SU-DHL-6 (cell line): ENCODE data around the gene TMEM151A.

Source experiments
- H2AFZ ChIP-seq: fragments of 200-600 bp; sonication (generic); 2 replicates; pipeline ENCODE4 v1.6.1; 2014; ENCODE audit warnings: low read depth, mild to moderate bottlenecking, moderate library complexity, mixed read lengths, antibody characterized with exemption, low read length; ENCODE audit not compliant: severe bottlenecking
- H3F3A ChIP-seq: fragments of 200-600 bp; shearing (Covaris generic); 2 replicates; pipeline ENCODE4 v1.6.0; 2016; ENCODE audit warnings: antibody characterized with exemption, mild to moderate bottlenecking; ENCODE audit not compliant: insufficient read depth
- H3K27ac ChIP-seq: fragments of 200-600 bp; sonication (generic); 2 replicates; pipeline ENCODE4 v1.5.1; 2016; ENCODE audit warnings: low read depth, mild to moderate bottlenecking, low read length, moderate library complexity, mixed read lengths
- H3K27me3 ChIP-seq: fragments of 200-600 bp; sonication (generic), shearing (Covaris generic); 2 replicates; pipeline ENCODE4 v1.6.0; 2014; ENCODE audit warnings: mild to moderate bottlenecking, low read length
- H3K36me3 ChIP-seq: fragments of 200-600 bp; sonication (generic); 2 replicates; pipeline ENCODE4 v1.6.1; 2014; ENCODE audit warnings: mild to moderate bottlenecking, low read length, mixed read lengths
- H3K4me2 ChIP-seq: fragments of 300-600, 200-600 bp; shearing (Covaris generic), sonication (generic); 2 replicates; pipeline ENCODE4 v1.6.0; 2014; ENCODE audit warnings: low read length, low read depth, mild to moderate bottlenecking; ENCODE audit not compliant: poor library complexity, severe bottlenecking
- H3K4me3 ChIP-seq: fragments of 200-600 bp; sonication (generic); 2 replicates; pipeline ENCODE4 v1.5.1; 2014; ENCODE audit warnings: antibody characterized with exemption, low read length, mild to moderate bottlenecking, mixed read lengths; ENCODE audit not compliant: insufficient read depth, poor library complexity, severe bottlenecking
- H3K79me2 ChIP-seq: fragments of 200-600 bp; sonication (generic); 2 replicates; pipeline ENCODE4 v1.6.1; 2014; ENCODE audit warnings: mild to moderate bottlenecking, low read length, moderate library complexity; ENCODE audit not compliant: insufficient read depth
- H3K9ac ChIP-seq: fragments of 200-600 bp; sonication (generic); 2 replicates; pipeline ENCODE4 v1.7.0; 2014; ENCODE audit warnings: mild to moderate bottlenecking, low read length
- H3K9me2 ChIP-seq: fragments of 200-600 bp; sonication (generic); replicated peaks from 2 replicates; pipeline ENCODE4 v1.6.1; 2014; ENCODE audit warnings: low read length; ENCODE audit not compliant: insufficient read depth
- H3K9me3 ChIP-seq: fragments of 200-600 bp; sonication (generic); 2 replicates; pipeline ENCODE4 v1.6.1; 2014; ENCODE audit warnings: low read length, mixed read lengths; ENCODE audit not compliant: insufficient read depth
- H4K20me1 ChIP-seq: fragments of 200-600 bp; sonication (generic); 2 replicates; pipeline ENCODE4 v1.6.1; 2014; ENCODE audit warnings: low read depth, mild to moderate bottlenecking, antibody characterized with exemption, low read length, moderate library complexity, mixed read lengths
- EZH2phosphoT487 ChIP-seq: fragments of 200-600 bp; sonication (generic), shearing (Covaris generic); conservative IDR thresholded peaks from 2 replicates; pipeline ENCODE4 v1.6.1; 2018; ENCODE audit warnings: mild to moderate bottlenecking, antibody characterized with exemption, low read length, moderate library complexity, mixed read lengths
- TF ChIP-seq, protein P1 (sequence below): fragments of 200-600 bp; sonication (generic); IDR thresholded peaks from one replicate; pipeline ENCODE4 v1.5.1; 2017; ENCODE audit warnings: antibody characterized with exemption, mild to moderate bottlenecking, low read length, moderate library complexity; ENCODE audit not compliant: insufficient read depth, poor library complexity, severe bottlenecking

Gene TMEM151A

GRCh38 chr11:66291706-66292542, at the start of gene TMEM151A:
Gene TMEM151A, plus strand, starts transcription at chr11:66291894. Its CDS starts 120 bp downstream, at chr11:66292014.
- Histone ChIP-seq H3F3A (no peaks in the 10 kb centered on the region), H3K9ac (no peak within 1 kb of the TSS), H3K27ac (no peak within 1 kb of the TSS), H3K4me3 (no peak within 1 kb of the TSS), H2AFZ (no peak within 1 kb of the TSS), H3K4me2 (no peak within 1 kb of the TSS), H3K9me3 (no peaks in the 10 kb centered on the region), H4K20me1 (no peaks in the 10 kb centered on the region), H3K9me2 (no peaks in the 10 kb centered on the region), H3K79me2 (no peaks in the 10 kb centered on the region), H3K27me3 (no peaks in the 10 kb centered on the region), H3K36me3 (no peaks in the 10 kb centered on the region)
- TF ChIP-seq, protein P1, sequence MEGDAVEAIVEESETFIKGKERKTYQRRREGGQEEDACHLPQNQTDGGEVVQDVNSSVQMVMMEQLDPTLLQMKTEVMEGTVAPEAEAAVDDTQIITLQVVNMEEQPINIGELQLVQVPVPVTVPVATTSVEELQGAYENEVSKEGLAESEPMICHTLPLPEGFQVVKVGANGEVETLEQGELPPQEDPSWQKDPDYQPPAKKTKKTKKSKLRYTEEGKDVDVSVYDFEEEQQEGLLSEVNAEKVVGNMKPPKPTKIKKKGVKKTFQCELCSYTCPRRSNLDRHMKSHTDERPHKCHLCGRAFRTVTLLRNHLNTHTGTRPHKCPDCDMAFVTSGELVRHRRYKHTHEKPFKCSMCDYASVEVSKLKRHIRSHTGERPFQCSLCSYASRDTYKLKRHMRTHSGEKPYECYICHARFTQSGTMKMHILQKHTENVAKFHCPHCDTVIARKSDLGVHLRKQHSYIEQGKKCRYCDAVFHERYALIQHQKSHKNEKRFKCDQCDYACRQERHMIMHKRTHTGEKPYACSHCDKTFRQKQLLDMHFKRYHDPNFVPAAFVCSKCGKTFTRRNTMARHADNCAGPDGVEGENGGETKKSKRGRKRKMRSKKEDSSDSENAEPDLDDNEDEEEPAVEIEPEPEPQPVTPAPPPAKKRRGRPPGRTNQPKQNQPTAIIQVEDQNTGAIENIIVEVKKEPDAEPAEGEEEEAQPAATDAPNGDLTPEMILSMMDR: no peak
- TF ChIP-seq EZH2phosphoT487: no peak

GRCh38 chr11:66242095-66242765, 49.5 kb upstream of the TMEM151A start:
- H3K9me2 ChIP-seq: no peaks in the 10 kb centered on the region
- no peak overlapping the region for H2AFZ ChIP-seq
- H3K36me3 ChIP-seq: no peaks in the 10 kb centered on the region
- no peak overlapping the region for H3K9ac ChIP-seq
- no peaks in the 10 kb centered on the region for H3F3A ChIP-seq
- H3K27ac ChIP-seq: no peak overlapping the region
- no peaks in the 10 kb centered on the region for H3K79me2 ChIP-seq
- no peak overlapping the region for H3K4me2 ChIP-seq
- H3K9me3 ChIP-seq: no peaks in the 10 kb centered on the region
- TF ChIP-seq EZH2phosphoT487: no peak
- TF ChIP-seq, protein P1: no peak
- H4K20me1 ChIP-seq: no peaks in the 10 kb centered on the region
- H3K27me3 ChIP-seq: no peaks in the 10 kb centered on the region
- no peak overlapping the region for H3K4me3 ChIP-seq

DNA sequence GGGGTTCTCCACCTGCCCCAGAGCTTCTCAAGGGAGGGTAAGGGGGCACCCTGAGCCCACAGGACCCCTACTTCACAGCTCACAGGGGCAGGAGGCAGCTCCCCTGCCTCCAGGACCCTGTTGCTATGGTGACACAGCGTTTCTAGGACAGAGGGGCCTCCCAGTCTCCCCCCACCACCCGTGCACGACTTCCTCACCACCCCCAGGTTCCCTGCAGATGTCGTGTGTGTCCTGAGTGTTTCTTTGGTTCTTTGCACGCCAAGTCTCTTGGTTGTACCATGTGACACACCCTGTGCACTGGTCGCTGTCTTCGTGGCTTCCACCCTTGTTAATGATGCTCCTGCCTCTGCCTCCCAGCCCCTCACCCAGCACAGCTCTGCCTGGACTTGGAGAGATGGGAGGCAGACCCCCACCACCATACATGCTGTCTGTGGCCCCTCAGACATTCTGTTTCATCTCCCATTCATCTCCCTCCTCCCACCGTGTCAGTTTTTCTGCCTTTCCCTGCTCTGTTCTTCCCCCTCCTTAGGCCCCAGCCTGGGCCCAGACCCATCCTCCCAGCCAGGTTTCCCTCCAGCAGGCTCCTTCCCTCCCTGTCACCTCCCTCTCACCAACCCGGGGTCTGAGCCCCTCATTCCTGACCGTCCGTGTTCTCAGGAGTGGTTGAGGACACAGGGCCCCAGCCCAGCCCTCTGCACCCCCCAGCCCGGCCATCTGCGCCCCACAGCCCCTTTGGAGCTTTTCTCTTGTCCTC, 47.7 kb upstream of the TMEM151A start:
- Histone ChIP-seq H3K4me2 (no peak overlapping the region), H4K20me1 (no peaks in the 10 kb centered on the region), H3F3A (no peaks in the 10 kb centered on the region), H3K79me2 (no peaks in the 10 kb centered on the region), H3K27me3 (no peaks in the 10 kb centered on the region), H3K36me3 (no peaks in the 10 kb centered on the region), H2AFZ (no peak overlapping the region), H3K9me2 (no peaks in the 10 kb centered on the region), H3K4me3 (no peak overlapping the region), H3K27ac (no peak overlapping the region), H3K9me3 (no peaks in the 10 kb centered on the region), H3K9ac (no peak overlapping the region)
- no peak for TF ChIP-seq EZH2phosphoT487
- TF ChIP-seq, protein P1: no peak
